H7 (cell line): ENCODE results near the gene CPPED1. TPM values are rescaled to one million over a fixed set of nuclear protein-coding genes. Genes with fewer than 3 reads are reported as not detected.

Source experiments
- DNase-seq: peaks from one replicate; pipeline ENCODE4 v3.0.0; 2012
- H3K27me3 ChIP-seq: 2 replicates; pipeline ENCODE4 v1.6.0; 2011; ENCODE audit warnings: mild to moderate bottlenecking, low read length; ENCODE audit not compliant: control insufficient read depth, insufficient read depth
- H3K36me3 ChIP-seq: replicated peaks from 2 replicates; pipeline ENCODE4 v1.5.1; 2011; ENCODE audit warnings: low read length; ENCODE audit not compliant: control insufficient read depth, insufficient read depth
- H3K4me3 ChIP-seq: 2 replicates; pipeline ENCODE4 v1.5.1; 2011; ENCODE audit warnings: low read depth, mild to moderate bottlenecking, control low read depth, low read length, moderate library complexity; ENCODE audit not compliant: insufficient read depth
- total RNA-seq: library from RNA; depleted of rRNA; stranded (reverse); fragments of >200 nt; shearing (Covaris generic); gene quantifications from 2 replicates; pipeline ENCODE4 v1.2.3, GENCODE V29; 2014

CPPED1 gene
- total RNA-seq, 1 experiment from 2014 or later, result 5.8 TPM

- H3K27me3 ChIP-seq, result no peaks in the 10 kb centered on the region
- H3K36me3 ChIP-seq, result no peaks in the 10 kb centered on the region
- DNase-seq, result no peak
- no peak overlapping the region for H3K4me3 ChIP-seq
Observed at GRCh38 chr16:12747261-12747660, 56.4 kb downstream of the CPPED1 start.

GRCh38 chr16:12744860-12745259 is 58.8 kb downstream of the CPPED1 start:
- DNase-seq, result no peak
- H3K4me3 ChIP-seq, result no peak overlapping the region
- H3K27me3 ChIP-seq, result no peaks in the 10 kb centered on the region
- H3K36me3 ChIP-seq, result no peaks in the 10 kb centered on the region

- no peaks in the 10 kb centered on the region for H3K36me3 ChIP-seq
- H3K4me3 ChIP-seq, result no peak overlapping the region
- no peak for DNase-seq
- no peaks in the 10 kb centered on the region for H3K27me3 ChIP-seq
Observed at GRCh38 chr16:12742741-12743140, 60.9 kb downstream of the CPPED1 start.

GRCh38 chr16:12740986-12741610 is 62.6 kb downstream of the CPPED1 start:
- DNase-seq, result no peak
- Histone ChIP-seq H3K4me3 (no peak overlapping the region), H3K36me3 (no peaks in the 10 kb centered on the region), H3K27me3 (no peaks in the 10 kb centered on the region)

GRCh38 chr16:12739738-12740137 is 63.9 kb downstream of the CPPED1 start:
- Histone ChIP-seq H3K4me3 (no peak overlapping the region), H3K36me3 (no peaks in the 10 kb centered on the region), H3K27me3 (no peaks in the 10 kb centered on the region)
- no peak for DNase-seq

GRCh38 chr16:12737563-12737962 is 66.1 kb downstream of the CPPED1 start:
- Histone ChIP-seq H3K4me3 (no peak overlapping the region), H3K36me3 (no peaks in the 10 kb centered on the region), H3K27me3 (no peaks in the 10 kb centered on the region)
- no peak for DNase-seq

GRCh38 chr16:12735805-12736204 is 67.9 kb downstream of the CPPED1 start:
- DNase-seq, result peak; percentile 42

GRCh38 chr16:12732600-12732999 is 71.1 kb downstream of the CPPED1 start:
- no peak for DNase-seq
- Histone ChIP-seq H3K36me3 (no peaks in the 10 kb centered on the region), H3K27me3 (no peaks in the 10 kb centered on the region), H3K4me3 (no peak overlapping the region)

More at GRCh38 chr16:12735805-12736204, 67.9 kb downstream of the CPPED1 start:
- Histone ChIP-seq H3K36me3 (no peaks in the 10 kb centered on the region), H3K4me3 (no peak overlapping the region), H3K27me3 (no peaks in the 10 kb centered on the region)

- H3K4me3 ChIP-seq, result no peak overlapping the region
- H3K27me3 ChIP-seq, result no peaks in the 10 kb centered on the region
- H3K36me3 ChIP-seq, result no peaks in the 10 kb centered on the region
- DNase-seq, result no peak
Observed at GRCh38 chr16:12729448-12729847, 74.2 kb downstream of the CPPED1 start.

GRCh38 chr16:12728469-12728868 is 75.2 kb downstream of the CPPED1 start:
- no peak overlapping the region for H3K4me3 ChIP-seq
- peak; percentile 47 for DNase-seq
- H3K27me3 ChIP-seq, result no peaks in the 10 kb centered on the region
- no peaks in the 10 kb centered on the region for H3K36me3 ChIP-seq

- DNase-seq, result no peak
- Histone ChIP-seq H3K36me3 (no peaks in the 10 kb centered on the region), H3K27me3 (no peaks in the 10 kb centered on the region), H3K4me3 (no peak overlapping the region)
Observed at GRCh38 chr16:12724226-12724625, 79.5 kb downstream of the CPPED1 start.

GRCh38 chr16:12723681-12724080 is 80.0 kb downstream of the CPPED1 start:
- no peaks in the 10 kb centered on the region for H3K36me3 ChIP-seq
- H3K4me3 ChIP-seq, result no peak overlapping the region
- no peak for DNase-seq
- no peaks in the 10 kb centered on the region for H3K27me3 ChIP-seq

- H3K4me3 ChIP-seq, result no peak overlapping the region
Observed at GRCh38 chr16:12721841-12722421, 81.8 kb downstream of the CPPED1 start.

GRCh38 chr16:12719972-12720371 is 83.7 kb downstream of the CPPED1 start:
- H3K4me3 ChIP-seq, result no peak overlapping the region
- no peak for DNase-seq
- H3K27me3 ChIP-seq, result no peaks in the 10 kb centered on the region
- H3K36me3 ChIP-seq, result no peaks in the 10 kb centered on the region

More at GRCh38 chr16:12721841-12722421, 81.8 kb downstream of the CPPED1 start:
- Histone ChIP-seq H3K36me3 (no peaks in the 10 kb centered on the region), H3K27me3 (no peaks in the 10 kb centered on the region)
- DNase-seq, result no peak

- Histone ChIP-seq H3K4me3 (no peak overlapping the region), H3K36me3 (no peaks in the 10 kb centered on the region), H3K27me3 (no peaks in the 10 kb centered on the region)
- no peak for DNase-seq
Observed at GRCh38 chr16:12716658-12717057, 87.0 kb downstream of the CPPED1 start.
